PFSK-1 (cell line): Measurements from ENCODE around the gene EEF2.

Experiments
- FOXP2 ChIP-seq: optimal IDR thresholded peaks from 2 replicates; pipeline ENCODE3; 2011; ENCODE audit warnings: borderline replicate concordance, control low read depth, inconsistent platforms; ENCODE audit not compliant: insufficient read depth; ENCODE audit errors: extremely low read length, extremely low read depth
- POLR2AphosphoS5 ChIP-seq: IDR thresholded peaks from 2 replicates; pipeline ENCODE4 v1.6.1; 2012; ENCODE audit warnings: low read depth, mild to moderate bottlenecking, control low read depth, low read length, moderate library complexity
- REST ChIP-seq, 2 experiments: IDR thresholded peaks; 2 replicates each; pipeline versions ENCODE4 v1.6.1 to v1.8.0; 2011 to 2012; ENCODE audit warnings: low read depth in 2 of 2, low read length in 2 of 2, control low read depth in 1 of 2, inconsistent platforms in 1 of 2, mild to moderate bottlenecking in 1 of 2, moderate library complexity in 1 of 2; ENCODE audit not compliant: insufficient read depth in 1 of 2
- SIN3A ChIP-seq: IDR thresholded peaks from 2 replicates; pipeline ENCODE4 v1.6.1; 2012; ENCODE audit warnings: mild to moderate bottlenecking, low read length, moderate library complexity, borderline replicate concordance; ENCODE audit not compliant: insufficient read depth
- TAF1 ChIP-seq: IDR thresholded peaks from 2 replicates; pipeline ENCODE4 v1.6.1; 2012; ENCODE audit warnings: low read length, control low read depth, borderline replicate concordance; ENCODE audit not compliant: insufficient read depth

- TF ChIP-seq SIN3A, result no peak
- TF ChIP-seq POLR2AphosphoS5, result no peak
- TF ChIP-seq FOXP2, result no peak
- TF ChIP-seq TAF1, result no peak
- no peak for TF ChIP-seq REST (IDR thresholded peaks at IDR 0.05; ENCODE audit: insufficient read depth in 1 of 2, low read depth in 2 of 2, low read length in 2 of 2)
These were observed 14.9 kb downstream of the EEF2 start for GRCh38 chr19:3970313-3970807.
